Measurements from ENCODE around the gene SLC35D1. TPM values are rescaled to one million over a fixed set of nuclear protein-coding genes. Genes with fewer than 3 reads are reported as not detected.
"Not testable (repeated sequence)": the region's sequence is repeated elsewhere in the genome, so short reads cannot be mapped to it uniquely, and the experiment has no call there.

Gene SLC35D1
- polyA plus RNA-seq, 1 experiment = 28.9 TPM

- Histone ChIP-seq H3K4me3 (ENCODE audit: low read depth, low read length) (no peak overlapping the region), H3K27me3 (ENCODE audit: control insufficient read depth, insufficient read depth, low read length) (peaks cover 3% of the 10 kb centered on the region), H3K9me3 (ENCODE audit: control insufficient read depth, insufficient read depth, low read length) (no peaks in the 10 kb centered on the region), H3K27ac (ENCODE audit: low read depth, low read length) (no peak overlapping the region)
- CTCF ChIA-PET = no interaction called here
- no peak for TF ChIP-seq CTCF (IDR thresholded peaks at IDR 0.05; ENCODE audit: low read depth, low read length)
- DNase-seq (ENCODE audit: low read depth, low spot score) = no peak
- POLR2A ChIA-PET = no interaction called here
Measured at GRCh38 chr1:67077593-67077992, 23.6 kb upstream of the SLC35D1 start.

GRCh38 chr1:67072749-67073148 lies 18.8 kb upstream of the SLC35D1 start:
- ChIA-PET POLR2A (no interaction called here), CTCF (no interaction called here)
- Histone ChIP-seq H3K9me3 (ENCODE audit: control insufficient read depth, insufficient read depth, low read length) (peaks cover 3% of the 10 kb centered on the region), H3K27me3 (ENCODE audit: control insufficient read depth, insufficient read depth, low read length) (peaks cover 3% of the 10 kb centered on the region), H3K4me3 (ENCODE audit: low read depth, low read length) (no peak overlapping the region), H3K27ac (ENCODE audit: low read depth, low read length) (no peak overlapping the region)
- DNase-seq (ENCODE audit: low read depth, low spot score) = no peak
- TF ChIP-seq CTCF (IDR thresholded peaks at IDR 0.05; ENCODE audit: low read depth, low read length) = no peak

- DNase-seq (ENCODE audit: low read depth, low spot score); POLR2A ChIA-PET; H3K27ac ChIP-seq (ENCODE audit: low read depth, low read length); H3K27me3 ChIP-seq (ENCODE audit: control insufficient read depth, insufficient read depth, low read length); H3K9me3 ChIP-seq (ENCODE audit: control insufficient read depth, insufficient read depth, low read length); CTCF ChIA-PET; H3K4me3 ChIP-seq (ENCODE audit: low read depth, low read length): not testable (repeated sequence)
Measured at GRCh38 chr1:67067655-67068054, 13.7 kb upstream of the SLC35D1 start.

GRCh38 chr1:67062412-67062811 lies 8.5 kb upstream of the SLC35D1 start:
- TF ChIP-seq CTCF (IDR thresholded peaks at IDR 0.05; ENCODE audit: low read depth, low read length) = no peak
- H3K27me3 ChIP-seq (ENCODE audit: control insufficient read depth, insufficient read depth, low read length) = no peaks in the 10 kb centered on the region
- no peak for DNase-seq (ENCODE audit: low read depth, low spot score)
- H3K9me3 ChIP-seq (ENCODE audit: control insufficient read depth, insufficient read depth, low read length) = peaks cover 2% of the 10 kb centered on the region
- ChIA-PET CTCF (no interaction called here), POLR2A (no interaction called here)
- H3K4me3 ChIP-seq (ENCODE audit: low read depth, low read length) = no peak overlapping the region
- H3K27ac ChIP-seq (ENCODE audit: low read depth, low read length) = no peak overlapping the region

GRCh38 chr1:67061266-67061665 lies 7.3 kb upstream of the SLC35D1 start:
- CTCF ChIA-PET = interaction anchor here (0.5 to 1.9 kb wide), 3 partner anchors 49 to 290 kb away, joined by 3 to 9 read pairs (median 3); no protein-coding TSS in a partner anchor
- no peak for TF ChIP-seq CTCF (IDR thresholded peaks at IDR 0.05; ENCODE audit: low read depth, low read length)
- POLR2A ChIA-PET = interaction anchor here (0.8 to 1.8 kb wide), 4 partner anchors 18 to 137 kb away, joined by 3 to 7 read pairs (median 4); partner anchors contain the start of genes DNAI4 and MIER1
- DNase-seq (ENCODE audit: low read depth, low spot score) = no peak
- no peaks in the 10 kb centered on the region for H3K27me3 ChIP-seq (ENCODE audit: control insufficient read depth, insufficient read depth, low read length)
- H3K9me3 ChIP-seq (ENCODE audit: control insufficient read depth, insufficient read depth, low read length) = no peaks in the 10 kb centered on the region
- peak overlapping the region; percentile 85 for H3K27ac ChIP-seq (ENCODE audit: low read depth, low read length)
- no peak overlapping the region for H3K4me3 ChIP-seq (ENCODE audit: low read depth, low read length)
